GM12878 (cell line): ENCODE data around the gene ZC3H7B. TPM values are rescaled to one million over a fixed set of nuclear protein-coding genes. Genes with fewer than 3 reads are reported as not detected.

ENCODE experiments used
- ATAC-seq: fragments of 200-7000 bp; cut with Tn5 transposase; 3 replicates; pipeline ENCODE4 v1.9.1; 2020; ENCODE audit warnings: mild to moderate bottlenecking, moderate library complexity
- BruUV-seq: library from RNA; stranded (reverse); fragments of 400-500 nt; replicated peaks from 2 replicates; lab custom pipeline; 2021; lab: Mats Ljungman, UMichigan
- CTCF ChIA-PET: fragments of 300-600 bp; sonication (Branson Sonifier 250); formaldehyde crosslinking; extraction: SDS; loops from one replicate; lab custom pipeline; 2021; ENCODE audit warnings: inconsistent platforms; lab: Yijun Ruan, JAX
- POLR2A ChIA-PET: fragments of 350-600 bp; formaldehyde crosslinking; extraction: SDS; loops from one replicate; lab custom pipeline; 2021; ENCODE audit warnings: inconsistent platforms; lab: Charles Lee
- RAD21 ChIA-PET: fragments of 300-600 bp; sonication (Branson Sonifier 250); formaldehyde crosslinking; loops from one replicate; lab custom pipeline; 2023; ENCODE audit warnings: antibody characterized with exemption; ENCODE audit not compliant: unreplicated experiment; lab: Charles Lee
- SMC1A ChIA-PET: fragments of 300-600 bp; sonication (Branson Sonifier 250); formaldehyde crosslinking; loops from one replicate; lab custom pipeline; 2023; ENCODE audit not compliant: unreplicated experiment, uncharacterized antibody; lab: Charles Lee
- DNase-seq: peaks from one replicate; pipeline ENCODE4 v3.0.0-alpha.2; 2011; ENCODE audit warnings: low read depth, low spot score
- FAIRE-seq: peaks from 3 replicates; lab custom pipeline; 2011; peaks lifted over from hg19 to GRCh38; lab: Jason Lieb, UNC
- H2AFZ ChIP-seq: 2 replicates; pipeline ENCODE4 v1.6.0; 2011; ENCODE audit warnings: low read depth, low read length, control low read depth; ENCODE audit not compliant: control insufficient read depth
- H3K27ac ChIP-seq: 2 replicates; pipeline ENCODE4 v1.5.1; 2011; ENCODE audit warnings: control low read depth; ENCODE audit not compliant: control insufficient read depth, insufficient read depth
- H3K27me3 ChIP-seq, 2 experiments: replicated peaks in 1 of 2; 2 replicates each; pipeline versions ENCODE4 v1.6.0 to v1.6.1; 2011; ENCODE audit warnings: low read length in 1 of 2; ENCODE audit not compliant: control insufficient read depth in 2 of 2, insufficient read depth in 2 of 2
- H3K36me3 ChIP-seq, 2 experiments: 2 replicates each; pipeline ENCODE4 v1.5.1; 2011; ENCODE audit warnings: low read length in 1 of 2; ENCODE audit not compliant: control insufficient read depth in 2 of 2, insufficient read depth in 2 of 2
- H3K4me1 ChIP-seq: 2 replicates; pipeline ENCODE4 v1.6.1; 2011; ENCODE audit warnings: mild to moderate bottlenecking, low read length, moderate library complexity, mixed read lengths; ENCODE audit not compliant: control insufficient read depth, insufficient read depth
- H3K4me2 ChIP-seq: 2 replicates; pipeline ENCODE4 v1.6.0; 2011; ENCODE audit warnings: control low read depth; ENCODE audit not compliant: control insufficient read depth, insufficient read depth
- H3K4me3 ChIP-seq: fragments of 200-600 bp; sonication (generic); 2 replicates; pipeline ENCODE4 v1.5.1; 2016
- H3K79me2 ChIP-seq: 2 replicates; pipeline ENCODE4 v1.6.0; 2011; ENCODE audit warnings: low read length; ENCODE audit not compliant: control insufficient read depth, insufficient read depth
- H3K9ac ChIP-seq: 2 replicates; pipeline ENCODE4 v1.8.0; 2011; ENCODE audit warnings: low read length, control low read depth, mixed read lengths; ENCODE audit not compliant: control insufficient read depth, insufficient read depth
- H3K9me3 ChIP-seq: replicated peaks from 3 replicates; pipeline ENCODE4 v1.5.1; 2011; ENCODE audit warnings: mild to moderate bottlenecking, low read length; ENCODE audit not compliant: control insufficient read depth, insufficient read depth
- H4K20me1 ChIP-seq: 2 replicates; pipeline ENCODE4 v1.6.0; 2011; ENCODE audit not compliant: control insufficient read depth, insufficient read depth
- BACH1 ChIP-seq: fragments of 450-650 bp; IDR thresholded peaks from 2 replicates; pipeline ENCODE4 v1.6.1; 2017; ENCODE audit warnings: mild to moderate bottlenecking, borderline replicate concordance
- BHLHE40 ChIP-seq, 2 experiments: fragments of 450-650 bp in 1 of 2; IDR thresholded peaks; 2 replicates each; pipeline ENCODE4 v1.6.1; 2011 to 2017; ENCODE audit warnings: low read depth in 2 of 2, borderline replicate concordance in 1 of 2, improper control_type of control experiment in 1 of 2, low read length in 1 of 2, mild to moderate bottlenecking in 1 of 2
- IKZF1 ChIP-seq: fragments of 450-650 bp; conservative IDR thresholded peaks from 2 replicates; pipeline ENCODE4 v1.6.1; 2017; ENCODE audit warnings: antibody characterized with exemption, mild to moderate bottlenecking
- LARP7 ChIP-seq: fragments of 450-650 bp; IDR thresholded peaks from 2 replicates; pipeline ENCODE4 v1.6.1; 2017; ENCODE audit warnings: mild to moderate bottlenecking
- MTA2 ChIP-seq: fragments of 450-650 bp; IDR thresholded peaks from 2 replicates; pipeline ENCODE4 v1.6.1; 2016; ENCODE audit warnings: low read depth, mild to moderate bottlenecking, moderate library complexity
- MXI1 ChIP-seq: fragments of 150-350 bp; IDR thresholded peaks from 2 replicates; pipeline ENCODE4 v1.6.1; 2011; ENCODE audit warnings: low read depth, mild to moderate bottlenecking, inconsistent platforms, low read length, improper control_type of control experiment
- NBN ChIP-seq: fragments of 450-650 bp; IDR thresholded peaks from 2 replicates; pipeline ENCODE4 v1.6.1; 2016
- NR2F1 ChIP-seq: fragments of 450-650 bp; conservative IDR thresholded peaks from 2 replicates; pipeline ENCODE4 v1.6.1; 2017; ENCODE audit warnings: mild to moderate bottlenecking
- POLR2A ChIP-seq: IDR thresholded peaks from 2 replicates; pipeline ENCODE4 v1.6.1; 2011; ENCODE audit warnings: low read depth, mild to moderate bottlenecking, low read length
- POLR2AphosphoS5 ChIP-seq: IDR thresholded peaks from 2 replicates; pipeline ENCODE4 v1.6.1; 2011; ENCODE audit warnings: mild to moderate bottlenecking, low read length, inconsistent platforms
- RBBP5 ChIP-seq: fragments of 200-600 bp; sonication (generic); conservative IDR thresholded peaks from 2 replicates; pipeline ENCODE4 v1.6.1; 2016
- TCF3 ChIP-seq: IDR thresholded peaks from 2 replicates; pipeline ENCODE4 v1.6.1; 2012; ENCODE audit warnings: low read depth, mild to moderate bottlenecking, low read length, borderline replicate concordance; ENCODE audit not compliant: insufficient read depth
- TCF7 ChIP-seq: IDR thresholded peaks from 2 replicates; pipeline ENCODE4 v1.6.1; 2014; ENCODE audit warnings: antibody characterized with exemption, borderline replicate concordance
- WGBS: methylation state at CpG from one replicate; pipeline ENCODE4 v1.1.6; 2016; ENCODE audit warnings: low lambda C conversion rate; ENCODE audit not compliant: insufficient replicate concordance, insufficient coverage; ENCODE audit errors: missing lambda C conversion rate; 5-methylcytosine and 5-hydroxymethylcytosine counted together
- in situ Hi-C: fragments of 300-500 bp; cut with MboI; formaldehyde crosslinking; loops from 9 replicates; pipeline ENCODE4 v1.14.3; 2018; ENCODE audit warnings: mixed read lengths
- intact Hi-C: fragments of 100-400 bp; cut with micrococcal nuclease; formaldehyde crosslinking; loops from one replicate; pipeline ENCODE4 v1.14.2; 2022; ENCODE audit not compliant: unreplicated experiment
- polyA plus RNA-seq, 11 experiments: library from polyadenylated mRNA; depleted of rRNA in 4 of 11; unstranded in 6 of 11; stranded (reverse) in 5 of 11; fragments of >200 nt; fragmentation: Nextera tagmentation in 4 of 11; fragmentation: Illumina TruSeq in 1 of 11; extraction: Ambion mirVana in 4 of 11; extraction: Trizol in 1 of 11; gene quantifications; 1 replicate in 1 of 11; 2 replicates in 10 of 11; pipeline versions ENCODE4 v1.2.1 to v1.2.3, GENCODE V29; 2011 to 2016; ENCODE audit warnings: inconsistent platforms in 2 of 11, missing spikeins in 2 of 11, low read depth in 1 of 11
- total RNA-seq, 4 experiments: library from RNA; depleted of rRNA in 3 of 4; stranded (reverse); fragments of >200 nt in 3 of 4; fragmentation: Illumina TruSeq in 1 of 4; extraction: Trizol in 1 of 4; gene quantifications; 2 replicates each; pipeline versions ENCODE4 v1.2.1 to v1.2.3, GENCODE V29; 2013 to 2021
- TF ChIP-seq, protein P1 (sequence below): fragments of 450-650 bp; IDR thresholded peaks from 2 replicates; pipeline ENCODE4 v1.6.1; 2017; ENCODE audit warnings: mild to moderate bottlenecking
- TF ChIP-seq, protein P2 (sequence below): fragments of 450-650 bp; conservative IDR thresholded peaks from 2 replicates; pipeline ENCODE4 v1.6.1; 2017; ENCODE audit warnings: mild to moderate bottlenecking, moderate library complexity
- TF ChIP-seq, protein P3 (sequence below): IDR thresholded peaks from 2 replicates; pipeline ENCODE4 v1.6.1; 2011; ENCODE audit warnings: borderline replicate concordance, low read depth, mild to moderate bottlenecking, moderate library complexity, mixed read lengths, low read length; ENCODE audit not compliant: insufficient read depth; ENCODE audit errors: extremely low read length

Gene ZC3H7B
- total and polyA plus RNA-seq, 10 of the 15 experiments (the other 5 are each of a cell fraction or from before 2014, with no cell fraction given) = 0.26 to 52.3 (median 22.4) TPM

DNA sequence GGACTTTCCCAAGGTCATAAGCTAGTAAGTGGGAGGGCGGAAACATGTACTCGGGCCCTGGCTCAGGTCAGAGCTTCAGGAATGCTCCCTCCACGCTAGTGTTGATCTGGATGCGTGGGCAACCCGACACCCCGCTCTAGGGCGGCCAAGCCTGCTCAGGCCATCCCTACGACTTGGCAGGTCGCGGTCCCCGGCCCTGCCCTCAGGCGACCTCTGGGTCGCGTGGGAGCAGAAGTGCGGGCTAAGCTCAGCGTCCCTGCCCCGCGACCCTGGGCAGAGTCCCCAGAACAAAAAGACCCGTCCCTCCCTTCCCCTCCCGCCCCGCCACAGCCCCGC is 79.6 kb downstream of the ZC3H7B start:
- H3K36me3 ChIP-seq = no peaks in the 10 kb centered on the region
- peak overlapping the region; percentile 97 for H2AFZ ChIP-seq
- no peaks in the 10 kb centered on the region for H3K27me3 ChIP-seq
- peak overlapping the region; percentile 59 for H3K4me3 ChIP-seq
- peak overlapping the region; percentile 61 for H3K9ac ChIP-seq
- no peak overlapping the region for H3K27ac ChIP-seq
- WGBS = 7% methylated on average over 15 of the region's 22 CpGs
- ChIA-PET CTCF (interaction anchor here (1.2 to 1.6 kb wide), 3 partner anchors 23 to 459 kb away, joined by 3 to 6 read pairs (median 5); partner anchors contain the start of gene POLR3H), RAD21 (interaction anchor here (0.5 to 2.6 kb wide), 13 partner anchors 22 to 1109 kb away, joined by 3 to 18 read pairs (median 5); partner anchors contain the start of genes ACO2, PHF5A, POLR3H and RANGAP1), POLR2A (interaction anchor here (0.5 to 1.6 kb wide), 14 partner anchors 27 to 920 kb away, joined by 3 to 15 read pairs (median 4); partner anchors contain the start of genes DESI1, POLR3H, RANGAP1 and XRCC6), SMC1A (interaction anchor here (1.0 to 1.2 kb wide), 5 partner anchors 9 to 139 kb away, joined by 3 read pairs; no protein-coding TSS in a partner anchor)
- in situ Hi-C loops (no loop called here), intact Hi-C loops (loop anchor here (1.0 kb wide), 1 partner anchor 95 kb away; the partner anchor contains the start of gene RANGAP1)
- ATAC-seq (peak; percentile 18), DNase-seq (no peak), FAIRE-seq (peak; percentile 18)
- H3K4me1 ChIP-seq = peaks cover 7% of the 10 kb centered on the region
- H3K4me2 ChIP-seq = peak overlapping the region; percentile 96
- H4K20me1 ChIP-seq = no peaks in the 10 kb centered on the region
- TF ChIP-seq TCF7 (no peak), POLR2A (peak; percentile 77), RBBP5 (no peak), BACH1 (0 out of 2 replicates have a peak, but pooled peaks have one; percentile 75), POLR2AphosphoS5 (peak; percentile 48; the same call in 1 of the 2 replicates), BHLHE40 (IDR thresholded peaks at IDR 0.05; ENCODE audit: borderline replicate concordance in 1 of 2, low read depth in 2 of 2, low read length in 1 of 2) (peak; percentile 96 to 99), NBN (0 out of 2 replicates have a peak, but pooled peaks have one; percentile 14), TCF3 (0 out of 2 replicates have a peak, but pooled peaks have one; percentile 25), NR2F1 (peak; percentile 79), MTA2 (0 out of 2 replicates have a peak, but pooled peaks have one; percentile 4), IKZF1 (peak; percentile 41; the same call in 1 of the 2 replicates), LARP7 (peak; percentile 46; the same call in 1 of the 2 replicates), MXI1 (peak; percentile 18; the same call in 1 of the 2 replicates)
- TF ChIP-seq, protein P1, sequence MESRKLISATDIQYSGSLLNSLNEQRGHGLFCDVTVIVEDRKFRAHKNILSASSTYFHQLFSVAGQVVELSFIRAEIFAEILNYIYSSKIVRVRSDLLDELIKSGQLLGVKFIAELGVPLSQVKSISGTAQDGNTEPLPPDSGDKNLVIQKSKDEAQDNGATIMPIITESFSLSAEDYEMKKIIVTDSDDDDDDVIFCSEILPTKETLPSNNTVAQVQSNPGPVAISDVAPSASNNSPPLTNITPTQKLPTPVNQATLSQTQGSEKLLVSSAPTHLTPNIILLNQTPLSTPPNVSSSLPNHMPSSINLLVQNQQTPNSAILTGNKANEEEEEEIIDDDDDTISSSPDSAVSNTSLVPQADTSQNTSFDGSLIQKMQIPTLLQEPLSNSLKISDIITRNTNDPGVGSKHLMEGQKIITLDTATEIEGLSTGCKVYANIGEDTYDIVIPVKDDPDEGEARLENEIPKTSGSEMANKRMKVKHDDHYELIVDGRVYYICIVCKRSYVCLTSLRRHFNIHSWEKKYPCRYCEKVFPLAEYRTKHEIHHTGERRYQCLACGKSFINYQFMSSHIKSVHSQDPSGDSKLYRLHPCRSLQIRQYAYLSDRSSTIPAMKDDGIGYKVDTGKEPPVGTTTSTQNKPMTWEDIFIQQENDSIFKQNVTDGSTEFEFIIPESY = no peak
- TF ChIP-seq, protein P2, sequence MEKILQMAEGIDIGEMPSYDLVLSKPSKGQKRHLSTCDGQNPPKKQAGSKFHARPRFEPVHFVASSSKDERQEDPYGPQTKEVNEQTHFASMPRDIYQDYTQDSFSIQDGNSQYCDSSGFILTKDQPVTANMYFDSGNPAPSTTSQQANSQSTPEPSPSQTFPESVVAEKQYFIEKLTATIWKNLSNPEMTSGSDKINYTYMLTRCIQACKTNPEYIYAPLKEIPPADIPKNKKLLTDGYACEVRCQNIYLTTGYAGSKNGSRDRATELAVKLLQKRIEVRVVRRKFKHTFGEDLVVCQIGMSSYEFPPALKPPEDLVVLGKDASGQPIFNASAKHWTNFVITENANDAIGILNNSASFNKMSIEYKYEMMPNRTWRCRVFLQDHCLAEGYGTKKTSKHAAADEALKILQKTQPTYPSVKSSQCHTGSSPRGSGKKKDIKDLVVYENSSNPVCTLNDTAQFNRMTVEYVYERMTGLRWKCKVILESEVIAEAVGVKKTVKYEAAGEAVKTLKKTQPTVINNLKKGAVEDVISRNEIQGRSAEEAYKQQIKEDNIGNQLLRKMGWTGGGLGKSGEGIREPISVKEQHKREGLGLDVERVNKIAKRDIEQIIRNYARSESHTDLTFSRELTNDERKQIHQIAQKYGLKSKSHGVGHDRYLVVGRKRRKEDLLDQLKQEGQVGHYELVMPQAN = 0 out of 2 replicates have a peak, but pooled peaks have one; percentile 21
- TF ChIP-seq, protein P3, sequence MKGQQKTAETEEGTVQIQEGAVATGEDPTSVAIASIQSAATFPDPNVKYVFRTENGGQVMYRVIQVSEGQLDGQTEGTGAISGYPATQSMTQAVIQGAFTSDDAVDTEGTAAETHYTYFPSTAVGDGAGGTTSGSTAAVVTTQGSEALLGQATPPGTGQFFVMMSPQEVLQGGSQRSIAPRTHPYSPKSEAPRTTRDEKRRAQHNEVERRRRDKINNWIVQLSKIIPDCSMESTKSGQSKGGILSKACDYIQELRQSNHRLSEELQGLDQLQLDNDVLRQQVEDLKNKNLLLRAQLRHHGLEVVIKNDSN = no peak
- H3K79me2 ChIP-seq = no peaks in the 10 kb centered on the region
- no peaks in the 10 kb centered on the region for H3K9me3 ChIP-seq
- BruUV-seq = no TSS peak
